SKM-1 (cell line): Measurements from ENCODE around the gene ZBTB11.
"Not testable (repeated sequence)": the region's sequence is repeated elsewhere in the genome, so short reads cannot be mapped to it uniquely, and the experiment has no call there.

ENCODE experiments used
- DNase-seq: peaks from one replicate; lab custom pipeline; 2025; ENCODE audit not compliant: unreplicated experiment; lab: John Stamatoyannopoulos, UW

ZBTB11 gene, protein sequence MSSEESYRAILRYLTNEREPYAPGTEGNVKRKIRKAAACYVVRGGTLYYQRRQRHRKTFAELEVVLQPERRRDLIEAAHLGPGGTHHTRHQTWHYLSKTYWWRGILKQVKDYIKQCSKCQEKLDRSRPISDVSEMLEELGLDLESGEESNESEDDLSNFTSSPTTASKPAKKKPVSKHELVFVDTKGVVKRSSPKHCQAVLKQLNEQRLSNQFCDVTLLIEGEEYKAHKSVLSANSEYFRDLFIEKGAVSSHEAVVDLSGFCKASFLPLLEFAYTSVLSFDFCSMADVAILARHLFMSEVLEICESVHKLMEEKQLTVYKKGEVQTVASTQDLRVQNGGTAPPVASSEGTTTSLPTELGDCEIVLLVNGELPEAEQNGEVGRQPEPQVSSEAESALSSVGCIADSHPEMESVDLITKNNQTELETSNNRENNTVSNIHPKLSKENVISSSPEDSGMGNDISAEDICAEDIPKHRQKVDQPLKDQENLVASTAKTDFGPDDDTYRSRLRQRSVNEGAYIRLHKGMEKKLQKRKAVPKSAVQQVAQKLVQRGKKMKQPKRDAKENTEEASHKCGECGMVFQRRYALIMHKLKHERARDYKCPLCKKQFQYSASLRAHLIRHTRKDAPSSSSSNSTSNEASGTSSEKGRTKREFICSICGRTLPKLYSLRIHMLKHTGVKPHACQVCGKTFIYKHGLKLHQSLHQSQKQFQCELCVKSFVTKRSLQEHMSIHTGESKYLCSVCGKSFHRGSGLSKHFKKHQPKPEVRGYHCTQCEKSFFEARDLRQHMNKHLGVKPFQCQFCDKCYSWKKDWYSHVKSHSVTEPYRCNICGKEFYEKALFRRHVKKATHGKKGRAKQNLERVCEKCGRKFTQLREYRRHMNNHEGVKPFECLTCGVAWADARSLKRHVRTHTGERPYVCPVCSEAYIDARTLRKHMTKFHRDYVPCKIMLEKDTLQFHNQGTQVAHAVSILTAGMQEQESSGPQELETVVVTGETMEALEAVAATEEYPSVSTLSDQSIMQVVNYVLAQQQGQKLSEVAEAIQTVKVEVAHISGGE

DNA sequence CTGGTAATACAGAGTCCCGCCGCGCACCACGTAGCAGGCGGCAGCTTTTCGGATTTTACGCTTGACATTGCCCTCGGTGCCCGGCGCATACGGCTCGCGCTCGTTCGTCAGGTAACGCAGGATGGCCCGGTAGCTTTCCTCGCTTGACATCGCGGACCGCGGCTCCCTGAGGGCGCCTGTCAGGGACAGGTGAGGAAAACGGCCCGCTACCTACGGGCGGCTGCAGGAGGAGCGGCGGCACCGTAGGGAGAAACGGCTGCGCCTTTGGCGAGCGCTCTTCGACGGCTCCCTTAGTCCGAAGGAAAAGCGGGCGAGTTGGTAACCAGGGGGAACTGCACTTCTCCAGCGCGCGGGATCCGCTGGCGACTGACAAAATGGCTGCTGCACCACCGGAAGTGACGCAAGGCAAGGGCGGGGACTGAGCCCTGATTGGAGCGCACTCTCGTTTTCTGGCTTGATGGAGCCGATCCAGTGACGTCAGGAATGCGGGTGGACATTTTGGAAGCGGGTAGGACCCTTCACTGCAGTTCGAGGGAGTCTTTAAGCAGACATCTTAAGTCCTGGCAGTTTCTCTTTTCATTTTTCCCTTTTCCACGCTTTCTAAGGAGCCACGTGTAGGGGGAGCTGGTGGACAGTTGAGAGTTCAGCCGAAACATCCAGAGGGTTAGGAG, at the start of gene ZBTB11:
Gene ZBTB11, minus strand, starts transcription at position 368 of the 671 bp plus-strand sequence. Its CDS starts 218 bp downstream, at position 150.
- DNase-seq: no peak

DNA sequence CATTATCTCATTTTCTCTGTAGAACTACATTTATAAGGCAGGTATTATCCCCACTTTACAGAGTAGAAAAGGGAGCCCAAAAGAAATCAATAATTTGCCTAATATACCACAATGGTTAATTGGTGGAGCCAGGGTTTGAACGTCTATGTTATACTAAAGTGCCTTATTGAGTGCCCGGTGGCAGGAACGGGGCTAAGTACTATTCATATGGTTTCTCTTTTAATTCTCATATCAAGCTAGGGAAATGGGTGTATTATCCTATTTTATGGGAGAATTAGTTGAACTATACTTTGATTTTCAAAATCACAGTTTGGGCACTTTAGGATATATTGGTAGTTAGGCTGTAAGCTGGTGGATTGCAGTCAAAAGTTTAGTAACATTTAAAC, 49.0 kb upstream of the ZBTB11 start:
- no peak for DNase-seq

DNA sequence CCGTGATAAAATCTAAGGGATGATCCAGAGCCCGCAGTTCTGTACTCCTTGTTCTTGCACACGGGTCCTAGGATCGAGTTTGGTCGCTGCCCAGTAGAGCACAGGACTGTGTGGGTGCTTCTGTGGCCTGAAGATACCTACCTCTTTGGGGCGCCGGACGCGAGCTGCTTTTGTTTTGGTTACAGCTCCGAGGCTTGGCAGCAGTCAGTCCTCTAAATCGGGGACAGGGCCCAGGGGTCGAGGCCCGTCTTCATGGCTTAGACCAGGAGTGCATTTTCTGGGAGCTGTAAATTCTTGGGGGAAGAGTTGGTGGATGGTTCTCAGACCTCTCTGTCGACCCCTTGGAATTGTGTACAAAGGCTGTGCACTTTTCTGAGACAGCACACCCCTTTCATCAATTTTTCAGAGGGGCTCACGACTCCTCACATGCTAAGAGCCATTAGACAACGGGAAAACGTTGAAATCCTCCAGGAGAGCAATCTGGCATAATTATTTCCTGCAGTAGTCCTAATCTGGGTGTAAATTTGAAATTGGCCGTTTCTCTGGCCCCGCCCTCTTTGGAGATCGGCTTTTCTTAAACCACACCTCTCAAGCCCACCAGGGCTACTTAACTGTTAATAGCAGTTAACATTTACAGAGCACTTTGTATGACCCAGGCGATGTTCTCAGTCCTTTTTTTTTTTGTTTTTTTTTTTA, 48.4 kb upstream of the ZBTB11 start:
- no peak for DNase-seq

DNA sequence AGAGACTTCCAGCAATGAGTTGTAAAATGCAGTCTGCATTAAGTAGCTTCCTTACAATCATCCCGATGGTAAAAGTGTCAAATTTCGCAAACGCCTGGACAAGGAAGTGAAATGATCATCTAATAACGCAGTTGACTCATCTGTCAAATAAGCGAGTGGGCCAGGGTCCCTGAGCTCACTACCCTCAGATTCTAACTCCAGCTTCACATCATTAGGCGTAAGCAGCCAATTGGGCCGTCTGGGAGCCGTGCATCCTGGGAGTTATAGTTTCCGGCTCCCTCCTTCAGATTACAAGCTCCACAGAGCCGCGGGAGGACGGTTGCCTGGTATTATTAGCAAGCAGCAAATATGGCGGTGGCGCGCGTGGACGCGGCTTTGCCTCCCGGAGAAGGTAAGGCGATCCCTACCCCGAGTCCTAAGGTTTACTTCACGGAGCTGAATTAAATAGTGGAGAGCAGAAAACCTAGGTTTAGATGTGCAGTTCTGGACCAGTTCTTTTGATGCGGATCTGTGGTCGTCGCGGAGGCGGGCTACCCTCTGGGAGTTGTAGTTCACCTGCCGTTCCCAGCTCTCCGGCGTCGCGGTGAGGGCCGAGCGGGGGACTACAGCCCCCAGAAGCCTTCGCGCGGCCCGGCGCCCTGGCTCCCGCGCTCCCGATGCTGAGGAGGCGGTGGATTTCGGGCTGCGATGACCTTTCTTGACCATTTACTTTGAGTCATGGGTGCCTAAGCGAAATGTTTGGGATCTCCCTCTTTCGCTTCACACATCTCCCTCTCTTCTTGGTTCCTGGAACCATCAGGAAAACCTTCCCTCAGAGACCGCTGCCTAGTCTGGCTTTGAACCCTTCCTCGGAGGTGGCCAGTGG, 47.6 kb upstream of the ZBTB11 start, which contains the start of gene CEP97:
Gene CEP97, plus strand, starts transcription at position 286 of the 865 bp plus-strand sequence. Its CDS starts 63 bp downstream, at position 349.
- DNase-seq: peak; percentile 89

DNA sequence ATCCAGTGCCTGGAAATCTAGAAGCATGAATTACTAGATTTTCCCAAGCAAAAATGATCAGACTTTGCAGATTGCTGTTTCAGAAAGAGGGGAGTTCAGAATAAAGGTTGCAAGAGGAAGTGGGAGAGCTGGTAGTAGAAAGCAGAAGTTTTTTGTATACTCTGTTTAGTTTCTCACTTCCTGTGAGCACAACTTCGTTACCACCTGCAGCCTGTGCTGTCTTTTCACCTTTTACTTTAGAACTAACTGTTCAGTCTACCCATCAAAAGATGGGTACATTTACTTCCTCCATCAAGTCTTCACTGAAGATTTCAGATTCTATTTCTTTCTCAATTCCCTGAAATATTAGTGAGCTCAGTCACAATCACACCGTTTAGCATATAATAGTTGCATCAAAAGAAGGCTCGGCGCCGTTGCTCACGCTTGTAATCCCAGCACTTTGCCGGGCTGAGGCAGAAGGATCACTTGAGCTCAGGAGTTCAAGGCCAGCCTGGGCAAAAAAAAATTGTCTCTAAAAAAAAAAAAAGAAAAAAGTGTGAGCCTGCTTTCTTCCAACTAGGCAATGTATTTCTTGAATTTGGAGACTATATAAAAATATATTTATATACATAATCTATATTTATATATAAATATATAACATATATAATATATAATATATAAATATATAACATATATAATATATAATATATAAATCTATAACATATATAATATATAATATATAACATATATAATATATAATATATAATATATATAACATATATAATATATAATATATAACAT, 45.7 kb upstream of the ZBTB11 start:
- DNase-seq: peak; percentile 25

DNA sequence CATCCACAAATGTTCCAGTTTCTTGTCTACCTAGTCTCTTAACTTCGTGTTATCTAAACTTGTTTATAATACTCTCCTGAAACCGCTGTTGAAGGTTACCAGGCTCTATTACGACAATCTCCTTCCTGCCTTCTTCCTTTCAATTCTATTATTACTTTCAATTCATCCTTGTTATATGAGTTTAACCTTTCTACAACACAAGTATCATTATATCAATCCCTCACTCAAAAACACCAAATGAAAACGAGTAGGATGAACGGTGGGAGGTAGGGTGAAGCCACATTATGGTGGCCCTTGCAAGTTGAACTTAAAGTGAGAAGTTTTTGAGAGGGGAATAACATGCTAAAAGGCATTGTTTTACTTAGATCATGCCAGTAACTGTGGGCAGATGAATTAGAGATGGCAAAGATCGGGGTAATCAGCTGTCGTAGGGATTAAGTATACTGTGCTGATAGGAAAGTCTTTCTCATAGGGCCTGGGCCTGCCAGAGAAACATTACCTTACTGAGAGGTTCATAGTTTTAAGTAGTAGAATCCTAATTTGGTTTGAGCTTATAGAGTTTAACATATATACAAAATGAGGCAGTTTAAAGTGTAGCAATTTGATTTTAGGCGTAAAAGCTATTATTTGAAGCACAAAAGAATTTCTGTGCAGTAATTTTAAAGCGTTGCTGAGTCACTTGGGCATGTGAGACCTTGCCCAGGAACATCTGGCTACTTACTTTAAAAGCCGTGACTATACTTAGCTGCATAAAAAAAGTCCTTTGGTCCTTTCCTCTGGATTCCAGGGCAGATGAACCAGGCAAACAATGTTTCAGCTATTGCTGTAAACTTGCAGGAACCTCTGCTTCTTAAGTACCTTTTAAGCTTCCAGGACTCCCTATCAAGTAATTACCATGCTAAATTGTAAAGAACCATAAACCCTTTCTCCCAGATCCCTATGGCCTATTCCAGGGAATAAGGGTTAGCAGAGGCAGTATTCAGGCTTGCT, 44.2 kb upstream of the ZBTB11 start:
- no peak for DNase-seq

DNA sequence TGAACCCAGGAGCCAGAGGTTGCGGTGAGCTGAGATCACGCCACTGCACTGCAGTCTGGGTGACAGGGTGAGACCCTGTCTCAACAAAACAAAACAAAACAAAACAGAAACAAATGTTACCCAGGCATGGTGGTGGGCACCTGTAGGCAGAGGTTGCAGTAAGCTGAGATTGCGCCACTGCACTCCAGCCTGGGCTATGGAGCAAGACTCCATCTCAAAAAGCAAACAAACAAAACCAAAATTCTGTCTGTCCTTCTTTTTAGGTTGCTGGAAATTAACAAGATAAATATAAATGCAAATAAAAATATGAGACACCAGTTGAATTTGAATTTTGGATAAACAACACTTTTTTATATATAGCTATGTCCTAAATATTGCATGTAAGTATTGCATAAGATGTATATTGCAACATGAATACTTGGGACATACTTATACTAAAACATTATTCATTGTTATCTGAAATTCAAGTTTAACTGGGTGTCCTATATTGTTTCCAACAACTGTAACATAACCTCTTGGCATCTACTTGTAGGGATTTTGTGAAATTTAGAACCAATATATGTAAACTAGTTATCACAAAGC, 42.8 kb upstream of the ZBTB11 start:
- DNase-seq: no peak

DNA sequence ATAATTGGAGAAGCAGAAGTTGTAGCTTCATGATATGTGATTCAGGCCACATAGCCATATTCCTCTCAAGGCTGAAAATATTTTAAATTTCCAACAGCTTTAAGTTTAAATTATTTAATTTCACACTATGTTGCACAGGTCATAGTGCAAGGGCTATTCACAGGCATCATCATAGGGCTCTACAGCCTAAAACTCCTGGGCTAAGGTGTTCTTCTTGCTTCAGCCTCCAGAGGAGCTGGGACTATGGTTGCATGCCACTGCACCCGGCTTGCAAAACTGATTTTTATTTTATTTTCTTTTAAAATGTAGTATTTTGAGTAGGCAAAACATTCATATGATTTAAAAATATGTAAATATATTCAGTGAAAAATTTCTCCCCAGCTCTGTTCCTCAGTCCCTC, 41.5 kb upstream of the ZBTB11 start:
- DNase-seq: no peak

DNA sequence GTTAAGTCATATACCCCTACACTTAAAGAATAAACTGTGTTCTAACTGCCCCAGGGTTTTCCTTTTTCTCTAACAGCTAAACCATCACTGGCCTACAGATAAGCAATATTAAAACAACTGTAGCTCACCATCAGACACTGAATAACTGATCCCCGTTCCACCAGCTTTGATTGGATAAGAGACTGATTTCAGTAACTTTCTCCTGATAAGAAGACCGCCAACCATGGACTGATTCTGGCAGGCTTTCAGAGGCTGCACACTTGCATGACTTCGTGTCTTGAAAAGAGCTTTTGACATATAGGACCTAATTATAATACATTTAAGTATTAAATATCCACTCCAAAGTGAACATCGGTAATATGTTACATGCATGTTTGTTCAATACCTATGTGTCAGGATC, 32.2 kb upstream of the ZBTB11 start:
- no peak for DNase-seq

DNA sequence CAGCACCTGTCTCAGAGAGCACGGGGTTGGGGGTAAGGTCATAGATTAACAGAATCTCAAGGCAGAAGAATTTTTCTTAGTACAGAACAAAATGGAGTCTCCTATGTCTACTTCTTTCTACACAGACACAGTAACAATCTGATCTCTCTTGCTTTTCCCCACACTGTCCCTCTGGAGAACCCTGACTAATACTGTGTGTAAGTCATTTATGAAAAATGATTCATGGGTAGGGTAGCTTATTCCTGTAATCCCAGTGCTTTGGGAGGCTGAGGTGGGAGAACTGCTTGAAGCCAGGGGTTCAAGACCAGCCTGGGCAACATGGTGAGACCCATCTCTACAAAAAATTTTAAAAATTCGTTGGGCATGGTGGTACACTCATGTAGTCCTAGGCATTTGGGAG, 27.7 kb upstream of the ZBTB11 start:
- not testable (repeated sequence) for DNase-seq

DNA sequence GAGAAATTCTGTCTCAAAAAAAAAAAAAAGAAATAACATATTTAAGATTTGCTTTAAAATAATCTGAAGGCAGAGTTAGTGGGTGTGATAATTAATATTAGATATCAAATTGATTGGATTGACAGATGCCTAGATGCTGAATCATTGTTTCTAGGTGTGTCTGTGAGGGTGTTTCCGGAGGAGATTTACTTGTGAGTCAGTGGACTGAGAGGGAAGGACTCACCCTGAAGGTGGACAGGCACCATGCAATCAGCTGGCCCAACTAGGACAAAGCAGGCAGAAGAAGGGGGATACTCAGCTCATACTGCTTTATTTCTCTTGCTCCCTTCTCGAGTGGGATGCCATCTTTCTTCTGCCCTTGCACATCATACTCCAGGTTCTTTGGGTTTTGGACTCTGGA, 26.2 kb upstream of the ZBTB11 start:
- DNase-seq: no peak

DNA sequence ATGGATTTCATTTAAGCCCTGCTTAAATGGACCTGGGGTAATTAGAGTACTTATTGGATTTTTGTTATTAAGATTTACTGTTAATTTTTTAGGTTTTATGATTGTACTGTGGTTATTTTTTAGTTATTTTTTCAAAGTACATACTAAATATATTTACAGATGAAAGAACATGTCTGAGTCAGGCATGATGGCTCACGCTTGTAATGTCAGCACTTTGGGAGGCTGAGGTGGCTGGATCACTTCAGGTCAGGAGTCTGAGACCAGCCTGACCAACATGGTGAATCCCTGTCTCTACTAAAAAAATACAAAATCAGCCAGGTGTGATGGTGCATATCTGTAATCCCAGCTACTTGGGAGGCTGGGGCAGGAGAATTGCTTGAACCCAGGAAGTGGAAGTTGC, 25.8 kb upstream of the ZBTB11 start:
- no peak for DNase-seq

DNA sequence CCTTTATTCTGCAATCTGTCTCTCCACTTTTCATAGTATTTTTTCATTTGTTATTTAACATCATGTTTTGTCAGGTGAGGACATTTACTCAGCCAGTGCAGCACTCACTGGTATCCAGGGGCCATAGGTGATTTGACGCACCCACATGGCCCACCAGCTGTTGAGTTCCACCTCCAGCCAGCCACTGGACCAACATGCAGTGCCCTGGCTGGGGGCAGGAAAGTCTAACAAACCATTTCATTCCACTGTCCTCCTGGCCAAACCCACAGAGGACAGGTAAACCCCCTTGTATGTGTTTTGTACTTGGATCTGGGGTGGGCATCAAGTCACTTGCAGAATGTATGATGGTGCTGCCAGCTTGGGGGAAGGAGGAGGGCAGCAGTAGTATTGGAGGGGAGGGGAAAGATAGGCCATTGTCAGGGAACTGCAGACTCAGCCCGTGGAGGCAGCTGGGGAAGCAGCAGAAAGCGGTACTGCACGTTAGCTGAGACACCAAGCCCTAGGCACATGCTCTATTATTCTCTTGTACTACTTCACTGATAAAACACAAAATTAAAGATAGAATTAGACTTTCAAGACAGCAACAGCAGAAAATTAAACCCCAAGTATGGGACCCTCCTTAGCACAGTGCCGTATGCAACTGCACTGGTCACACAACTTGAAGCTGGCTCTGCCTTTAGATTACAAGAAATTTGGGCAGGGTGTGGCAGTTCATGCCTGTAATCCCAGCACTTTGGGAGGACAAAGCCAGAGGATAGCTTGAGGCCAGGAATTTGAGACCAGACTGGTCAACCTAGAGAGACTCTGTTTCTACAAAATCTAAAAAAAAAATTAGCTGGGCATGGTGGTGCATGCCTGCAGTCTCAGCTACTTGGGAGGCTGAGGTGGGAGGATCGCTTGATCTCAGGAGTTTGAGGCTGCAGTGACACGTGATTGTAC, 25.0 kb upstream of the ZBTB11 start:
- DNase-seq: no peak

DNA sequence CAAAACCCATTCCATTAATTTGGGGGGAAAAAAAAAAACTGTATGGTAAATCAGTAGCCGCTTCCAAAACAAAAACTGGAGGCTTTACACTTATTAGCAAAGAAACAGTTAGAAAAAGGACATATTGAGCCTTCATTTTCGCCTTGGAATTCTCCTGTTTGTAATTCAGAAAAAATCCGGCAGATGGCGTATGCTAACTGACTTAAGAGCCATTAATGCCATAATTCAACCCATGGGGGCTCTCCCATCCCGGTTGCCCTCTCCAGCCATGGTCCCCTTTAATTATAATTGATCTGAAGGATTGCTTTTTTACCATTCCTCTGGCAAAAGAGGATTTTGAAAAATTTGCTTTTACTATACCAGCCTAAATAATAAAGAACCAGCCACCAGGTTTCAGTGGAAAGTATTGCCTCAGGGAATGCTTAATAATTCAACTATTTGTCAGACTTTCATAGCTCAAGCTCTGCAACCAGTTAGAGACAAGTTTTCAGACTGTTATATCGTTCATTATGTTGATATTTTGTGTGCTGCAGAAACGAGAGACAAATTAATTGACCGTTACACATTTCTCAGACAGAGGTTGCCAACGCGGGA, 18.9 kb upstream of the ZBTB11 start:
- DNase-seq: no peak

DNA sequence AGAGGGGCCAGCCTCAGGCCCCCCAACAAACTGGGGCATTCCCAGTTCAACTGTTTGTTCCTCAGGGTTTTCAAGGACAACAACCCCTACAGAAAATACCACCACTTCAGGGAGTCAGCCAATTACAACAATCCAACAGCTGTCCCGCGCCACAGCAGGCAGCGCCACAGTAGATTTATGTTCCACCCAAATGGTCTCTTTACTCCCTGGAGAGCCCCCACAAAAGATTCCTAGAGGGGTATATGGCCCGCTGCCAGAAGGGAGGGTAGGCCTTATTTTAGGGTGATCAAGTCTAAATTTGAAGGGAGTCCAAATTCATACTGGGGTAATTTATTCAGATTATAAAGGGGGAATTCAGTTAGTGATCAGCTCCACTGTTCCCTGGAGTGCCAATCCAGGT, 17.9 kb upstream of the ZBTB11 start:
- not testable (repeated sequence) for DNase-seq

DNA sequence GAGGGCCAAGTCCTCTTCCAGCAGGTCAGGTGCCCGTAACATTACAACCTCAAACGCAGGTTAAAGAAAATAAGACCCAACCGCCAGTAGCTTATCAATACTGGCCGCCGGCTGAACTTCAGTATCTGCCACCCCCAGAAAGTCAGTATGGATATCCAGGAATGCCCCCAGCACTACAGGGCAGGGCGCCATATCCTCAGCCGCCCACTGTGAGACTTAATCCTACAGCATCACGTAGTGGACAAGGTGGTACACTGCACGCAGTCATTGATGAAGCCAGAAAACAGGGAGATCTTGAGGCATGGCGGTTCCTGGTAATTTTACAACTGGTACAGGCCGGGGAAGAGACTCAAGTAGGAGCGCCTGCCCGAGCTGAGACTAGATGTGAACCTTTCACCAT, 16.6 kb upstream of the ZBTB11 start:
- not testable (repeated sequence) for DNase-seq
